Neural progenitor cell (in vitro differentiated cells): ENCODE results near the gene CMTR1. TPM values are rescaled to one million over a fixed set of nuclear protein-coding genes. Genes with fewer than 3 reads are reported as not detected.

ENCODE experiments used
- DNase-seq: peaks from one replicate; pipeline ENCODE4 v3.0.0-alpha.2; 2016; ENCODE audit warnings: low spot score
- H2AFZ ChIP-seq: fragments of 200-600 bp; sonication (generic); replicated peaks from 2 replicates; pipeline ENCODE4 v1.6.1; 2016; ENCODE audit warnings: antibody characterized with exemption
- H3F3A ChIP-seq: fragments of 200-600 bp; sonication (generic); 2 replicates; pipeline ENCODE4 v1.6.1; 2016; ENCODE audit warnings: antibody characterized with exemption, low read depth
- H3K27ac ChIP-seq: fragments of 200-600 bp; sonication (generic); 2 replicates; pipeline ENCODE4 v1.5.1; 2016; ENCODE audit warnings: mild to moderate bottlenecking
- H3K27me3 ChIP-seq: fragments of 200-600 bp; sonication (generic); 2 replicates; pipeline ENCODE4 v1.6.1; 2016; ENCODE audit warnings: mild to moderate bottlenecking, moderate library complexity
- H3K36me3 ChIP-seq: fragments of 200-600 bp; sonication (generic); 2 replicates; pipeline ENCODE4 v1.5.1; 2016
- H3K4me1 ChIP-seq: fragments of 200-600 bp; sonication (generic); 2 replicates; pipeline ENCODE4 v1.6.1; 2016; ENCODE audit warnings: mixed run types
- H3K4me2 ChIP-seq: fragments of 200-600 bp; sonication (generic); 2 replicates; pipeline ENCODE4 v1.6.1; 2016
- H3K4me3 ChIP-seq: fragments of 200-600 bp; sonication (generic); 2 replicates; pipeline ENCODE4 v1.5.1; 2016
- H3K79me2 ChIP-seq: fragments of 200-600 bp; sonication (generic); 2 replicates; pipeline ENCODE4 v1.6.1; 2016; ENCODE audit warnings: low read depth
- H3K9ac ChIP-seq: fragments of 200-600 bp; sonication (generic); 2 replicates; pipeline ENCODE4 v1.6.1; 2016
- H3K9me3 ChIP-seq: fragments of 200-600 bp; sonication (generic); 2 replicates; pipeline ENCODE4 v1.5.1; 2016; ENCODE audit warnings: low read depth
- H4K20me1 ChIP-seq: fragments of 200-600 bp; sonication (generic); 2 replicates; pipeline ENCODE4 v1.6.1; 2016; ENCODE audit warnings: low read depth
- H3K27ac Mint-ChIP-seq: 3 replicates; pipeline ENCODE4 v1.8.0; 2021; ENCODE audit warnings: mixed read lengths
- H3K27me3 Mint-ChIP-seq: 2 replicates; pipeline ENCODE4 v1.8.0; 2022; ENCODE audit warnings: low read depth, mild to moderate bottlenecking, inconsistent platforms, moderate library complexity, mixed read lengths; ENCODE audit not compliant: insufficient read depth
- H3K36me3 Mint-ChIP-seq: 3 replicates; pipeline ENCODE4 v1.8.0; 2021; ENCODE audit warnings: mixed read lengths
- H3K4me1 Mint-ChIP-seq: 3 replicates; pipeline ENCODE4 v1.8.0; 2021; ENCODE audit warnings: mixed read lengths
- H3K4me3 Mint-ChIP-seq: 3 replicates; pipeline ENCODE4 v1.8.0; 2021; ENCODE audit warnings: mild to moderate bottlenecking, moderate library complexity, mixed read lengths
- H3K9me3 Mint-ChIP-seq: 3 replicates; pipeline ENCODE4 v1.8.0; 2020; ENCODE audit warnings: mixed read lengths
- EZH2 ChIP-seq: fragments of 200-600 bp; sonication (generic); IDR thresholded peaks from 2 replicates; pipeline ENCODE4 v1.6.1; 2017; ENCODE audit warnings: antibody characterized with exemption, mild to moderate bottlenecking, moderate library complexity
- EZH2phosphoT487 ChIP-seq: fragments of 200-600 bp; sonication (generic); IDR thresholded peaks from 2 replicates; pipeline ENCODE4 v1.6.1; 2017; ENCODE audit warnings: antibody characterized with exemption
- total RNA-seq: library from RNA; depleted of rRNA; stranded (reverse); fragments of >200 nt; gene quantifications from 2 replicates; pipeline ENCODE4 v1.2.3, GENCODE V29; 2015; ENCODE audit warnings: low replicate concordance
- TF ChIP-seq, protein P1 (sequence below): fragments of 200-600 bp; sonication (generic); IDR thresholded peaks from 2 replicates; pipeline ENCODE4 v1.5.1; 2017; ENCODE audit warnings: antibody characterized with exemption, mild to moderate bottlenecking

CMTR1 gene
- total RNA-seq, 1 donor from 2014 or later, result 35.4 TPM

DNA sequence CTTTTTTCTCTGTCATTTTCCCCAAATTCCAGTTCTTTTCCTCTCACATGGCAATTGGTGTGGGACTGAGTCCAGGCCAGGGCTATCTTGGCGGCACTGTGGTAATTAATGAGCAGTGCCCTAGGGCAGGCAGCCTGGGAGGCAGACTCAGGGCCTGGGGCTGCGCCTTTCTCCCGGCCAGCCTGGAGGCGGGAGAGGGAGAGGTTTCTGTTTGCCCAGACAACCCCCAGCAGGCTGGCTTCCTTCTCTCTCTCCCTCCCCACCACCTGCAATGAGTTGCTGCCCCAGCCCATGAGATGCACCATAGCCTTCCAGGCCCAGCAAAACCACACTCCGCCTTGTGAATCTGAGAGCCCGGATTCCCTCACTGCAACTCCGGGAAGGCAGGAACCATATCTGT, 81.8 kb downstream of the CMTR1 start:
- TF ChIP-seq EZH2phosphoT487, result no peak
- TF ChIP-seq, protein P1, sequence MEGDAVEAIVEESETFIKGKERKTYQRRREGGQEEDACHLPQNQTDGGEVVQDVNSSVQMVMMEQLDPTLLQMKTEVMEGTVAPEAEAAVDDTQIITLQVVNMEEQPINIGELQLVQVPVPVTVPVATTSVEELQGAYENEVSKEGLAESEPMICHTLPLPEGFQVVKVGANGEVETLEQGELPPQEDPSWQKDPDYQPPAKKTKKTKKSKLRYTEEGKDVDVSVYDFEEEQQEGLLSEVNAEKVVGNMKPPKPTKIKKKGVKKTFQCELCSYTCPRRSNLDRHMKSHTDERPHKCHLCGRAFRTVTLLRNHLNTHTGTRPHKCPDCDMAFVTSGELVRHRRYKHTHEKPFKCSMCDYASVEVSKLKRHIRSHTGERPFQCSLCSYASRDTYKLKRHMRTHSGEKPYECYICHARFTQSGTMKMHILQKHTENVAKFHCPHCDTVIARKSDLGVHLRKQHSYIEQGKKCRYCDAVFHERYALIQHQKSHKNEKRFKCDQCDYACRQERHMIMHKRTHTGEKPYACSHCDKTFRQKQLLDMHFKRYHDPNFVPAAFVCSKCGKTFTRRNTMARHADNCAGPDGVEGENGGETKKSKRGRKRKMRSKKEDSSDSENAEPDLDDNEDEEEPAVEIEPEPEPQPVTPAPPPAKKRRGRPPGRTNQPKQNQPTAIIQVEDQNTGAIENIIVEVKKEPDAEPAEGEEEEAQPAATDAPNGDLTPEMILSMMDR, result no peak
- TF ChIP-seq EZH2, result no peak

DNA sequence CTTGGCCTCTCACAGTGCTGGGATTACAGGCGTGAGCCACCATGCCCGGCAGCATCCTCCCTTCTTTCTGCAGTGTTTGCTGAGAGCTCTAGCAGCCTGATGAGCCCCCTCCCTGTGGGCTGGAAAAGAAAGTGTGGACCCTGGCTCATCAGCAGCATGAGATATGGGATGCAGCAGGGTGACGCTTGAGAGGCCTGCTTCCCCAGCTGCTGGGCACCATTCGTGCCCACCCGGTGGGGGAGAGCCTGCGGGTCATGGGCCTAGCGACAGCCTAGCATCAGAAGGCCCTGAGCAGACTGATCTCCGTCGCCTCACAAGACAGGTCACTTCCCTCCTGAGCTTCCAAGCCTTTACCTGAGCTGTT, 82.7 kb downstream of the CMTR1 start:
- Histone ChIP-seq H3K9ac (no peak overlapping the region), H2AFZ (no peak overlapping the region)

More for the DNA sequence above, 81.8 kb downstream of the CMTR1 start:
- Mint-ChIP-seq H3K27ac (no peak overlapping the region), H3K9me3 (peaks cover 6% of the 10 kb centered on the region), H3K4me1 (peaks cover 64% of the 10 kb centered on the region), H3K4me3 (peak overlapping the region; percentile 48), H3K27me3 (peaks cover 20% of the 10 kb centered on the region), H3K36me3 (no peaks in the 10 kb centered on the region)
- peaks cover 56% of the 10 kb centered on the region for H3K4me1 ChIP-seq
- H3K4me2 ChIP-seq, result no peak overlapping the region
- no peaks in the 10 kb centered on the region for H3K36me3 ChIP-seq
- DNase-seq, result no peak
- peaks cover 47% of the 10 kb centered on the region for H3F3A ChIP-seq
- H3K79me2 ChIP-seq, result no peaks in the 10 kb centered on the region
- H3K9me3 ChIP-seq, result no peaks in the 10 kb centered on the region
- H3K27me3 ChIP-seq, result peaks cover 38% of the 10 kb centered on the region
- no peaks in the 10 kb centered on the region for H4K20me1 ChIP-seq
- H2AFZ ChIP-seq, result no peak overlapping the region
- no peak overlapping the region for H3K4me3 ChIP-seq
- no peak overlapping the region for H3K9ac ChIP-seq
- no peak overlapping the region for H3K27ac ChIP-seq

DNA sequence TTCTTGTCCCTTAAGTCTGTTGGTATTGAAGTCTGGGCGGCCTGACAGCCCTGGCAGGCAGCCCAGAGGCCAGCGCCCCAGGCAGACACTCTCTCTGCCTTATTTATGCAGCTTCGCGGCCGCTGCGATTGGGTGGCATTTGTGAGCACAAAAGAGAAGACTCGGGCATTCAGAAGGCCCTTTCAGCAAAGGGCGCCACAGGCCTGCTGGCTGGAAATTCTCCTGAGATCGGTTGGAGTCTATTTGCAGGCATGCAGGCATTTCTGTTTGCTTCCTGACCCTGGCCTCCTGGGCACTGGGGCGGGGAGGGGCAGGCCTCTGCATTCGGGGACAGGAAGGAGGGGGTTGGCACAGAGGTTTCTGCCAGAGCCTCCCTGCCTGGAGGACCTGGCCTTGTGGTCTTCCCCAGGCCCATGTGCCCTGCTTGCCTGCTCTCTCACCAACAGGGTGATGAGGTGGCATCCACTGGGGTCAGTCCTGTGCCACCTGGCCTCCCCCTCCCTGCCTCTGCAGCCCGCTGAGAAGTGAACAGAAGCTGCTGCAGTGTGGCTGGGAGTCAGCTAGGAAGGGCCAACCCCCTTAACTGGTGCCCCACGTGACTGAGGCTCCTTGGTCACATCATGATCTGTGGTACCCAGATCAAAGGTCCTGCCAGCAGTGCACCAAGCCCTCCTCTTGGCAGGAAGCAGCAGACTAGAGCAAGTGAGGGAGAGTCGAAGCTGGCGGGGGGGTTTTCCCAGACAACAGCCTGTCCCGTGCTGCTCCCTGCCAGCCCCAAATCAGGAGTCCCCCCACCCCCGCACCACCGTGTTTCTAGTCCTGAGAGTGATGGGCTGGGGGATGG, 83.3 kb downstream of the CMTR1 start:
- peaks cover 20% of the 10 kb centered on the region for H3K27me3 Mint-ChIP-seq
- H3K4me3 Mint-ChIP-seq, result peak overlapping the region; percentile 44
- H3K4me1 Mint-ChIP-seq, result peaks cover 61% of the 10 kb centered on the region
- peaks cover 47% of the 10 kb centered on the region for H3F3A ChIP-seq
- H3K79me2 ChIP-seq, result no peaks in the 10 kb centered on the region
- H3K9me3 ChIP-seq, result no peaks in the 10 kb centered on the region
- peak overlapping the region; percentile 54 for H3K4me2 ChIP-seq
- no peak overlapping the region for H3K9ac ChIP-seq
- H4K20me1 ChIP-seq, result no peaks in the 10 kb centered on the region
- peak; percentile 83 for DNase-seq
- H3K36me3 ChIP-seq, result no peaks in the 10 kb centered on the region
- H3K27me3 ChIP-seq, result peaks cover 35% of the 10 kb centered on the region
- H3K36me3 Mint-ChIP-seq, result no peaks in the 10 kb centered on the region
- TF ChIP-seq EZH2phosphoT487, result no peak
- TF ChIP-seq, protein P1, result no peak
- no peak for TF ChIP-seq EZH2
- peaks cover 6% of the 10 kb centered on the region for H3K9me3 Mint-ChIP-seq
- H3K27ac ChIP-seq, result no peak overlapping the region
- H3K4me3 ChIP-seq, result no peak overlapping the region
- H3K27ac Mint-ChIP-seq, result peak overlapping the region; percentile 86
- peak overlapping the region; percentile 29 for H2AFZ ChIP-seq
- peaks cover 56% of the 10 kb centered on the region for H3K4me1 ChIP-seq

More for the DNA sequence above, 82.7 kb downstream of the CMTR1 start:
- Mint-ChIP-seq H3K4me1 (peaks cover 64% of the 10 kb centered on the region), H3K9me3 (peaks cover 6% of the 10 kb centered on the region), H3K4me3 (peak overlapping the region; percentile 44), H3K27ac (no peak overlapping the region), H3K27me3 (peaks cover 20% of the 10 kb centered on the region), H3K36me3 (no peaks in the 10 kb centered on the region)
- peaks cover 47% of the 10 kb centered on the region for H3F3A ChIP-seq
- no peak overlapping the region for H3K4me3 ChIP-seq
- peaks cover 56% of the 10 kb centered on the region for H3K4me1 ChIP-seq
- H3K79me2 ChIP-seq, result no peaks in the 10 kb centered on the region
- peaks cover 38% of the 10 kb centered on the region for H3K27me3 ChIP-seq
- H3K4me2 ChIP-seq, result peak overlapping the region; percentile 54
- TF ChIP-seq EZH2, result no peak
- TF ChIP-seq, protein P1, result no peak
- no peak for DNase-seq
- H4K20me1 ChIP-seq, result no peaks in the 10 kb centered on the region
- H3K9me3 ChIP-seq, result no peaks in the 10 kb centered on the region
- H3K36me3 ChIP-seq, result no peaks in the 10 kb centered on the region
- H3K27ac ChIP-seq, result no peak overlapping the region
